Heart left ventricle (tissue), 16 donors: ENCODE results near the gene TRPM3. TPM values are rescaled to one million over a fixed set of nuclear protein-coding genes. Genes with fewer than 3 reads are reported as not detected.
A peak's percentile ranks its signal among the peaks of the same experiment; 100 is the strongest.

Experiments
- ATAC-seq, 4 donors: fragments of 200-7000 bp; cut with Tn5 transposase; one replicate each; pipeline ENCODE4 v1.9.1; 2020 to 2022; ENCODE audit warnings: moderate library complexity in 4 of 4, mild to moderate bottlenecking in 3 of 4, moderate number of reproducible peaks in 1 of 4
- DNase-seq, 5 donors: peaks; one replicate each; pipeline ENCODE4 v3.0.0-alpha.2; 2020
- H3K27ac ChIP-seq, 12 donors: fragments of 200-600 bp; sonication (generic) in 4 of 12; one replicate each; pipeline versions ENCODE4 v1.5.0 to v1.8.0; 2016 to 2022; ENCODE audit warnings: mild to moderate bottlenecking in 2 of 12
- H3K27me3 ChIP-seq, 9 donors: fragments of 200-600 bp; sonication (generic) in 2 of 9; one replicate each; pipeline versions ENCODE4 v1.5.1 to v1.8.0; 2016 to 2022; ENCODE audit warnings: mild to moderate bottlenecking in 3 of 9
- H3K36me3 ChIP-seq, 9 donors: fragments of 200-600 bp; sonication (generic) in 2 of 9; one replicate each; pipeline versions ENCODE4 v1.5.0 to v1.8.0; 2018 to 2022; ENCODE audit warnings: mild to moderate bottlenecking in 2 of 9
- H3K4me1 ChIP-seq, 12 donors: fragments of 200-600 bp; sonication (generic) in 4 of 12; one replicate each; pipeline versions ENCODE4 v1.5.0 to v1.8.0; 2016 to 2022; ENCODE audit warnings: mild to moderate bottlenecking in 3 of 12
- H3K4me3 ChIP-seq, 12 donors: fragments of 200-600 bp; sonication (generic) in 4 of 12; one replicate each; pipeline versions ENCODE4 v1.5.0 to v1.8.0; 2017 to 2022; ENCODE audit warnings: mild to moderate bottlenecking in 9 of 12, moderate library complexity in 4 of 12
- H3K9me3 ChIP-seq, 12 donors: fragments of 200-600 bp; sonication (generic) in 4 of 12; one replicate each; pipeline versions ENCODE4 v1.5.0 to v1.8.0; 2016 to 2022; ENCODE audit warnings: mild to moderate bottlenecking in 1 of 12
- POLR2A ChIP-seq, 2 donors: fragments of 450-650 bp; IDR thresholded peaks; one replicate each; pipeline ENCODE4 v1.6.1; 2017; ENCODE audit warnings: antibody characterized with exemption in 2 of 2, mild to moderate bottlenecking in 2 of 2, moderate library complexity in 2 of 2
- WGBS, 4 donors: extraction: QIAGEN DNeasy Blood & Tissue Kit in 2 of 4; methylation state at CpG; one replicate each; pipeline versions ENCODE4 v1.1.5 to v1.1.7; 2013 to 2018; 5-methylcytosine and 5-hydroxymethylcytosine counted together
- intact Hi-C, 10 donors: fragments of 100-400 bp; cut with DNase I; formaldehyde crosslinking; loops; one replicate each; pipeline versions ENCODE4 v1.11.1 to v1.14.2; 2022
- polyA plus RNA-seq, 2 donors: library from polyadenylated mRNA; stranded (reverse); fragments of 200-250 nt; gene quantifications; one replicate each; pipeline ENCODE4 v1.2.3, GENCODE V29; 2013
- total RNA-seq, 9 donors: library from RNA; depleted of rRNA in 2 of 9; stranded (reverse); fragments of >200 nt in 2 of 9; fragmentation: NEBNext Ultra II Directional in 3 of 9; extraction: Animal tissue kit (Norgen Biotek cat#: 25700) in 3 of 9; gene quantifications; one replicate each; pipeline versions ENCODE4 v1.1.0 to v1.2.4, GENCODE V29; 2016 to 2023
- TF ChIP-seq, protein P1 (sequence below), 12 donors: fragments of 200-600 bp; sonication (generic) in 4 of 12; IDR thresholded peaks; one replicate each; pipeline versions ENCODE4 v1.5.0 to v1.8.0; 2018 to 2022; ENCODE audit warnings: antibody characterized with exemption in 12 of 12, mild to moderate bottlenecking in 5 of 12
- donor health status: ischemic (EF 13 %, LVEDD 7.1; RV severe dilation, severe dysfunction).
- donor health status: healthy with polysubstance abuse.
- donor health status: DM: no; HTN: yes; CAD: no.
- donor health status: DM: no; HTN: no; CAD: no.
- donor health status: ischemic (EF 25% LVEDD 6.9; RV normal size, moderate dysfunction).
- donor health status: ischemic (EF 25% LVEDD 5.7; RV mildly dilated, moderate dysfunction).
- donor health status: healthy.
- donor health status: DM: yes; HTN: yes; CAD: no.
- donor health status: ischemic (EF 35%, LVEDD 5.7; RV mildly dilated, moderate dysfunction).
- donor health status: nonischemic (EF 11% LVEDD 7.7; RV severe dilation, severe dysfunction).
- donor health status: DM: yes; HTN: yes; CAD: no.
- donor health status: PGD.
- donor health status: ischemic (EF 29% LVEDD 5.4; RV normal size, mild dysfunction).
- donor health status: nonischemic (EF 23%, LVEDD 6.1; RV moderate dilation, normal function).

Gene TRPM3
- total and polyA plus RNA-seq, 11 donors: 0.02 to 0.91 (median 0.10) TPM; not detected in 1

- Histone ChIP-seq H3K27ac (no peak overlapping the region), H3K9me3 (no peaks in the 10 kb centered on the region)
These were observed 603.4 kb downstream of the TRPM3 start for GRCh38 chr9:70517926-70518610.

GRCh38 chr9:70514273-70514672, 607.1 kb downstream of the TRPM3 start:
- TF ChIP-seq POLR2A (IDR thresholded peaks at IDR 0.05): no peak
- TF ChIP-seq, protein P1, sequence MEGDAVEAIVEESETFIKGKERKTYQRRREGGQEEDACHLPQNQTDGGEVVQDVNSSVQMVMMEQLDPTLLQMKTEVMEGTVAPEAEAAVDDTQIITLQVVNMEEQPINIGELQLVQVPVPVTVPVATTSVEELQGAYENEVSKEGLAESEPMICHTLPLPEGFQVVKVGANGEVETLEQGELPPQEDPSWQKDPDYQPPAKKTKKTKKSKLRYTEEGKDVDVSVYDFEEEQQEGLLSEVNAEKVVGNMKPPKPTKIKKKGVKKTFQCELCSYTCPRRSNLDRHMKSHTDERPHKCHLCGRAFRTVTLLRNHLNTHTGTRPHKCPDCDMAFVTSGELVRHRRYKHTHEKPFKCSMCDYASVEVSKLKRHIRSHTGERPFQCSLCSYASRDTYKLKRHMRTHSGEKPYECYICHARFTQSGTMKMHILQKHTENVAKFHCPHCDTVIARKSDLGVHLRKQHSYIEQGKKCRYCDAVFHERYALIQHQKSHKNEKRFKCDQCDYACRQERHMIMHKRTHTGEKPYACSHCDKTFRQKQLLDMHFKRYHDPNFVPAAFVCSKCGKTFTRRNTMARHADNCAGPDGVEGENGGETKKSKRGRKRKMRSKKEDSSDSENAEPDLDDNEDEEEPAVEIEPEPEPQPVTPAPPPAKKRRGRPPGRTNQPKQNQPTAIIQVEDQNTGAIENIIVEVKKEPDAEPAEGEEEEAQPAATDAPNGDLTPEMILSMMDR (IDR thresholded peaks at IDR 0.05): no peak
- no peaks in the 10 kb centered on the region for H3K36me3 ChIP-seq
- intact Hi-C loops: loop anchor here in 4 of 10 donors (5.0 to 10.0 kb wide), 4 partner anchors 59 to 162 kb away; no protein-coding TSS in a partner anchor
- H3K4me3 ChIP-seq: no peak overlapping the region
- H3K4me1 ChIP-seq: peaks cover 0 to 7% (median 0%) of the 10 kb centered on the region in 12 donors
- no peak overlapping the region for H3K27ac ChIP-seq
- H3K9me3 ChIP-seq: no peaks in the 10 kb centered on the region
- WGBS, 4 donors: 78 to 88% (median 78%) methylated on average over 2 of the region's 2 CpGs
- DNase-seq (no peak), ATAC-seq (no peak)
- no peaks in the 10 kb centered on the region for H3K27me3 ChIP-seq

More at GRCh38 chr9:70517926-70518610, 603.4 kb downstream of the TRPM3 start:
- Histone ChIP-seq H3K27me3 (no peaks in the 10 kb centered on the region), H3K36me3 (no peaks in the 10 kb centered on the region), H3K4me3 (no peak overlapping the region), H3K4me1 (peaks cover 0 to 14% (median 0%) of the 10 kb centered on the region in 12 donors)
- no peak for TF ChIP-seq POLR2A (IDR thresholded peaks at IDR 0.05)
- TF ChIP-seq, protein P1 (IDR thresholded peaks at IDR 0.05): no peak
- ATAC-seq (no peak), DNase-seq (no peak)
- WGBS, 4 donors: 88 to 93% (median 91%) methylated on average over 1 of the region's 1 CpG
- intact Hi-C loops: loop anchor here in 2 of 10 donors (10.0 kb wide), 2 partner anchors 63 to 67 kb away; no protein-coding TSS in a partner anchor

GRCh38 chr9:70511858-70512257, 609.6 kb downstream of the TRPM3 start:
- Histone ChIP-seq H3K9me3 (no peaks in the 10 kb centered on the region), H3K4me3 (no peak overlapping the region), H3K36me3 (no peaks in the 10 kb centered on the region), H3K4me1 (peaks cover 0 to 5% (median 0%) of the 10 kb centered on the region in 12 donors), H3K27ac (no peak overlapping the region), H3K27me3 (no peaks in the 10 kb centered on the region)
- intact Hi-C loops: loop anchor here in 4 of 10 donors (5.0 to 10.0 kb wide), 4 partner anchors 57 to 160 kb away; no protein-coding TSS in a partner anchor
- ATAC-seq (no peak), DNase-seq (no peak)
- no peak for TF ChIP-seq POLR2A (IDR thresholded peaks at IDR 0.05)
- TF ChIP-seq, protein P1 (IDR thresholded peaks at IDR 0.05): no peak
- 88 to 96% (median 95%) methylated on average over 3 of the region's 3 CpGs for WGBS, 4 donors

DNA sequence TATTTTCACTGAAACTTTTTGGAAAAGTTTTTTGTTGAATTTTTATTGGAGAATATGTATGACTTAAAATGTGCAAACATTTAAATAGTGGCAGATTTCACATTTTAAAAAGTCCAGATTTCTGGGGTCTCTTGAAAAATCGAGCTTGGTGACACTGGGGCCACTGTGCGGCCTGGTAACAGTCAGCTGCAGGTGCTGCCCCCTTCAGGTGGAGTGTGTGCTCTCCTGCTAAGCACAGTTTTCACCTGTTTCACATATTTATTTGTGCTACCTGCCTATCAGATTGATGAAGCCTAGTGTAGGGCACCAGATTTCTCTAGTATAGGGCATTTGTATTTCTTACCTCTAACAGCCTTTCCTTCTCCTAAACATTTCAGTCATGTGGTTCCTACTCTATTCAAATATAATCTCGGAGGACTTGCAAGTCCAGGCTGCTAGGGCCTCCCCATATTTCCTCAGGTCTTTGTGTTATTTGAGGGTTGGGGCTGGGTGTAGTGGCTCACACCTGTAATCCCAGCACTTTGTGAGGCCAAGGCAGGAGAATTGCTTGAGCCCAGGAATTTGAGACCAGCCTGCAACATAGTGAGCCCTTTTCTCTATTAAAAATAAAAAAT, 611.2 kb downstream of the TRPM3 start:
- peak in 1 of 4 donors; percentile 52 for ATAC-seq

More for the DNA sequence above, 611.2 kb downstream of the TRPM3 start:
- intact Hi-C loops: loop anchor here in 4 of 10 donors (5.0 to 10.0 kb wide), 4 partner anchors 55 to 158 kb away; no protein-coding TSS in a partner anchor
- Histone ChIP-seq H3K9me3 (no peaks in the 10 kb centered on the region), H3K4me1 (peaks cover 0 to 8% (median 0%) of the 10 kb centered on the region in 12 donors), H3K36me3 (no peaks in the 10 kb centered on the region), H3K4me3 (no peak overlapping the region), H3K27ac (no peak overlapping the region), H3K27me3 (no peaks in the 10 kb centered on the region)
- peak in 2 of 5 donors; percentile 35 to 63 for DNase-seq
- no peak for TF ChIP-seq POLR2A (IDR thresholded peaks at IDR 0.05)
- TF ChIP-seq, protein P1 (IDR thresholded peaks at IDR 0.05): peak; percentile 25 to 77 (median 52)
- 83 to 90% (median 87%) methylated on average over 3 of the region's 3 CpGs for WGBS, 4 donors
